ENCODE measurements around the gene SMIM36.

DNA sequence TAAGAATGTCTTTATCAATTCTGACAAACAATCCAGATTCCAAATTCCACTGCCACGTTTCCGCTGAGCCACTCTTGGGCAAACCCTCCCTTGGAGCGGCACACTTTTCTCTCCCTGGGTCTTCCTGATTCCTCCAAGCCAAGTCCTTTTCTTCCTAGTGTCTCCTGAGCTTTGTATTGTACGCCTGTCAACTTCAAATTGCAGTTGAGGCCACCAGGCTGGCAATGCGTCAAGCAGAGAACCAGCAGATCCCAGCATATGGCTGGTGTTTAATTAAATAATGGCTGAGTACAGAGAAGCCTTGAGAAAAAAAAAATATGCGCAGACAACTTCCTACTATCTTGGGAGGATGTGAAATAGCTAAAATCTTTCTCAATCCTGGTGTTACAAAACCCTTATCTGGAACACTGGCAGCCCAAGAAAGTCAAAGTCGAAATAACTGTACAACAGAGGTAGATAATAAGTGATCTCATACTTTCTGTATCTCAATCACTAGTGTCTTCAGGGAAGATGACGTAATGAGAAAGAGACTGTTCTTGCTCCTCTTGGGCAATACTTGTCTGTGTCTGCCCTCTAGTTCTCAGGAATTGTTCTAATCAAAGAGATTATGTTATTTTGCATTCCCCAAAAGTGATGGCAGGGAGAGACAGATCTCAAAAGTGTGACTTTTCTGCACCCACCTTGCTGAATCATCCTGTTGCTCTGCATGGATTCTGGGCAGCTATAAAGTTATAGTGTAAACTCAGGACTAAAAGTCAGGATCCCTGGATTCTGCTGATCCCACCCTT lies 15.0 kb downstream of the SMIM36 start:
- TF ChIP-seq EZH2 (optimal IDR thresholded peaks at IDR 0.05; ENCODE audit: low read depth, low read length) (no peak), CTCF (IDR thresholded peaks at IDR 0.05; ENCODE audit: low read length) (no peak)
